Measurements from ENCODE around the gene RAPGEF1.

Gene RAPGEF1

DNA sequence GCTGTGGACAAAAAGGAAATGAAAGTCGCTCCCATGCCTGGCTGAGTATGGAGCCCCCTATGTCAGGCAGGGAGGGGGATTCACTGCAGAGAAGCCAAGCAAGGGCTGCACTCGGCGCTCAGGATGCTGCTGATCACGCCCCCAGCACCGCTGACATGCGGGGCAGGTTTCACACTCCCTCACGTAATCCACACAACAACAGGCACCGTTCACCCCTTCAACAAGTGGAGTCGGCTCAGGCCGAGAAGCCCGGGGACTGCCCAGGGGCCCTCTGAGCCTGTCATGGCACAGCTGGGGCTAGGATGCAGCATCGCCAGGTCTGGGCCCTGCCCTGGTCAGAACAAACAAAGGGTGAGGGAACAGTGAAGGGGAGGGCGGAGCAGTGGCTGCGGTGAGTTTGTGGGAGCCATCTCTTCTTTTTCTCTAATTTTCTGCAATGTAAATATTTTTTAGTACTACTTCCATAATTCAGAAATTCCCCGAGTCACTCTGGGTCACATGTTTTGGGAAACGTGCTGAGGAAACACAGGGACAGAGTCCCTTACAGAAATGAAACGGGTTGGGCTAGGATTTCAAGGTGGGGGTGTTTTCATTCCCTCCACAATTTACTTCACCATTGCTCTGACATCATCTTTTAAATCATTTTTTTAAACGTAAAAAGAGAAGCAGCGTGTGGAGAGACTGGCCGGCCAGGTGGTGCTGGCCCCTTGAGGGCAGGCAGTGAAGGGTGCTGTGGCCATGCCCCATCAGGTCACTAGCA is 144.8 kb downstream of the RAPGEF1 start:
- no peak for DNase-seq

- DNase-seq: no peak
Measured at GRCh38 chr9:131593936-131594665, 145.8 kb downstream of the RAPGEF1 start.

DNA sequence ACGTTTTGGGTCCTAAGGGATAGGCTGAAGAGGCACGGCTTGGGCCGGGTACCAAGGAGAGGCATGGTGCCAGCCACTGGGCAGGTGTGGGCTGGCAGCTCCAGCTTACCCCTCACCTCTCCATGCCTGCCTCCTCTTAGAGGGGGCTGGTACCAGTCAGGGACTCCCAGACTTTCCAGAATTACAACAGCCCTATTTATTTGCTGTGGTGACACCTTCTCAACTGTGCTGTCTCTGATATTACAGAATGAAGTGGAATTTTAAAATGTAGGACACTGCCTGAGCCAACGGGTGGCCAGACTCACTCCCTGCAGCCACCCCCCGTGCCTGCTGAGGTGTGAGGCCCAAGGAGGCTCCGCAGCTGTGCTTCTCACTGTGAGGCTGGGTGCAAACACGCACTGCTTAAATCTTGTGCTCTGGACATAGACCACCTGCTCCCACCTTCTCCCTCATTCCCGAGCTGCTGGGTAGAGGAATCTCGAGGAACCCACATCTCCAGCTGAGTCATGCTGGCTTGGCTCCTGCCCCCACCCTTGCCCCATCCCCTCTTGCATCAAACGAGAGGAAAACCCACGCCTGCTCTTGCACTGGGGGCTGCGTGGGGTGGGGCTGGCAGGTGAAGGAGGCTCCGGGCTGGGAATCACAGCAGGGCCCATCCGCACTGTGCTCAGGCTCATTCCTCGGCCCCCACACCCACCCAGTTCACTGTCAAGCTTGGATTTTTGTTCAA is 146.6 kb downstream of the RAPGEF1 start:
- DNase-seq: no peak

DNA sequence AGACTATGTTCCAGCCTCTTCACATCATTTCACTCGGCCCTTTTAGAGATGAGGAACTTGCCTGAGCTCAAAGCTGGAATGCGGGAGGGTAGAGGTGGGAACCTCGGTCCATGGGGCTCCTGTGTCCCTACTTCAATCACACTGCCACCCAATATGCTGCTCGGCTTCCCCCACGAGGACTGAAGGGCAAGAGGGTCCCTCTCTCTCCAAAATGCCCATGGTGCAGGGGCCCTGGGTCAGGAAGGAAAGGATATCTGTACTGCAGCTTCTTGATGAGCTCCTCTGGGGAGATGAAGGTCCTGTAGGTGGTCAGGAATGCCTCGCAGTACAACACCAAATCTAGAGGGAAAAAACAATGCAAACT is 148.0 kb downstream of the RAPGEF1 start:
- no peak for DNase-seq

DNA sequence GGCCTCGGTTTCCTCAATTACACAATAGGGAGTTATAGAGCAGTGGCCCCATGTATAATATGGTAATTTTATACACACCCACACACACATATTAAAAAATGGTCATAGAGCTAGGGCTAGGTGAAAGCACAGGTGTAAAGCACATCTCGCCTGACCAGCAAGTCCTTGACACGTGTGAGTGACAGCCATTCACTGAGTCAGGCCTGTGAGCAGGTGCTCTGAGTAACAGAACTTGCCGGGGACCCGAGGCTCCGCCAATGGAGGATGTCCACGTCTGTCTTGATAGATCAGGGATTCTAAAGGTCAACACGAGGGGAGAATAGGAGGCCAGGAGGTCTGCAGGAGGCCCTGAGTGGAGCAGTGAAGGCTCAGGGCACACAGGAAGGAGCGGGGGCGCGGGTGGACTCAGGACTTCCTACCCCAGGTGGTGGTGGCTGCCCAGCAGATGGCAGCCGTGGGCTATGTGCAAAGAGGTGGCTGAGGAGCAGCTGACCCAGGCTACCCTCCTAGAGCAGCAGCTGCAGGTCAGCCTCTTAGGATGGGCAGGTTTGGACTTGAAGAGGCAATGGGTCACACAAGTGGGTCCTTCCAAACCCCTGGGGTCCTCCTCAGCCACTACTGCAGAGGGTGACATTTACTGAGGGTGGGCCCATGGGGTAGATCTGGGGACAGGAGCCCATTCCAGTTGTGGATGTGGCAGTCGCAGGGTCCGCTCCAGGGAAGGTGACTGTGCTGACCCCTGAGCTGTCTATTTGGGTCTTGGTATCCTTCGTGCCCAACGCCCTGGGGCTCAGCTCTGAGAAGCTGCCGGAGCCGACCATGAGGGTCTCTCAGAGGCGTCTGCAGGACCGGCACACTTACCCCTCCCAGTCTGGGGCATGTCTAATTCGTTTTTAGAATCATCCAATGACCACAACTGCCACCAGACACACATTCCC is 148.7 kb downstream of the RAPGEF1 start:
- peak; percentile 60 for DNase-seq

- no peak for DNase-seq
Measured at GRCh38 chr9:131590449-131590848, 149.4 kb downstream of the RAPGEF1 start.

DNA sequence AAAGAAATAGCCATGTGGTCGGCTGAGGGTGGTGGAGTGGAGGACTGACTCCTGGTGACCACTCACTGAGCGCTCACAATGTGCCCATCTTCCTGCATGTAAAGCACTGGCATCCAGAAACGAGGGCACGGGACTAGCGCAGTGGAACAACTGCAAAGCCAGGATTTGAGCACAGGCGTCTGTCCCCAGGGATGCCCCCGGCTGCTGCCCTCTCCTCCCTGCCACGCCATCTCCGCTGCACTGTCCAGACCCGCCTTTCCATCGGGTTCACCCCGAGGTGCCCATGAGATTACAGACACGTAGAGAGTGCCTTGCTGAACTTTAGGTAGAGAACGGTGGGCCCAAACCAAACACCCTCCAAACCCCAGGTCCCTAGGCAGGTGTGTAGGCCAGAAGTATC is 149.9 kb downstream of the RAPGEF1 start:
- no peak for DNase-seq

GRCh38 chr9:131589124-131589711 is 150.7 kb downstream of the RAPGEF1 start:
- DNase-seq: no peak

- no peak for DNase-seq
Measured at GRCh38 chr9:131588396-131588795, 151.5 kb downstream of the RAPGEF1 start.

- DNase-seq: no peak
Measured at GRCh38 chr9:131587906-131588305, 152.0 kb downstream of the RAPGEF1 start.

DNA sequence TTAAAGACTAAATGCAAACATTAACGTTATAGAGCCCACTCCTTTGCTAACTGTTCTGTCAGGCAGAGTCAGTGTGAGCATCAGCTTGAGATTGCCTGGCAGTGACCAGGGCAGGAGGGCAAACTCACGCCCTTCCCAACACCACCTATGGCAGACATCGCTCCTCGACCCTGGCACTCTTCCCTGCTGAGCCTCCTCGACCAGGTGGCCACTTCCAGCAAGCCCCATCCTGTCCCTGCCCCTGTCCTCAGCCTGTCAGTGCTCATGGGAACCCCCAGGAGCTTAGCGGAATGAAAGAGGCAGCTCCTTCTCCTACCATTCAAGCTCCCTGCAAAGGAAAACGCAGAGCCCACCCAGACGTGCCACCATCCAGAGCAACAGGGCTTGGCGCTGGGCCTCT is 152.5 kb downstream of the RAPGEF1 start:
- no peak for DNase-seq

GRCh38 chr9:131585375-131585774 is 154.5 kb downstream of the RAPGEF1 start:
- no peak for DNase-seq

- DNase-seq: no peak
Measured at GRCh38 chr9:131584858-131585257, 155.0 kb downstream of the RAPGEF1 start.

DNA sequence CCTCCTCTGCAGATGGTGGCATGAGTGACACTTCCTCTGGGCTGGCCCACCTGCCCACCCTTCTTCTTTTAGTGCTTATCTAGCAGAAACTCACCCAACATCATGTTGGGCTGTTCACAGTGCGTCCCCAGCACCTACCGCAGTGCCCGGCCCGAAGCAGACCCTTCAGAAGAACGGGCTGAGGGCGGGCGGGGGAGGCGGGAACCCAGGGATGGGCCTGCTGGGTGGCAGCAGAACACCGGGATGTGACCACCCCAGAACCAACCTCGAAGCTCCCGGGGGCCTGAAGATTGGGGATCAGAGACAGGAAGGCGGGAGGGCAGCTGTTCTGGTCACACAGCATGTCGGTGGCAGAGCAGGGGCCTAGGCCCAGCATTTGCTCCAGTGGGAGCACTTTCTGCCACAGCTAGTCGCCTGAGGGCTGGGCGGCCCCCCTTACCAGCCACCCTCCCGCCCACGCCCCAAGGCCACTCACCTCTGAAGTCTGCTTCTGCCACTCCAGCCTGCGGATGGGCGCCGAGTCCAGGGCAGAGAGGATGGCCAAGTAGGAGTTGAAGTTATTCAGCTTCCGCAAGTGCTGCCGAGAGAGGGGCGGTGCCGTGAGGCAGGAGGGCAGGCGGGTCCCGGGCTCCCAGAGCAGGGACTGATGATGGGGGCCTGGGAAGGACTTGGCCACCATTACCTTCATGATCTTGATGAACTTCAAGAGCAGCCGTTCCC is 155.9 kb downstream of the RAPGEF1 start:
- no peak for DNase-seq

DNA sequence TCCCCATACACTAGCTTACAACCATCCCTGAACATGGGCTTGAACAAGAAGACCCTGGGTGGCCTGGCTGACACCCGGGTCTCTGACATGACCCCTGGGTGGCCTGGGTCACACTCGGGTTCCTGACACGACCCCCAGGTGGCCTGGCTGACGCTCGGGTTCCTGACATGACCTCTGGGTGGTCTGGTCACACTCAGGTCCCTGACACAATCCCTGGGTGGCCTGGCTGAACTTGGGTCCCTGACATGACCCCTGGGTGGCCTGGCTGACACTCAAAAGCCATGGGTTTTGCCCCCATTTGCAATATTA is 156.6 kb downstream of the RAPGEF1 start:
- DNase-seq: no peak

GRCh38 chr9:131582466-131583336 is 157.2 kb downstream of the RAPGEF1 start:
- no peak for DNase-seq

DNA sequence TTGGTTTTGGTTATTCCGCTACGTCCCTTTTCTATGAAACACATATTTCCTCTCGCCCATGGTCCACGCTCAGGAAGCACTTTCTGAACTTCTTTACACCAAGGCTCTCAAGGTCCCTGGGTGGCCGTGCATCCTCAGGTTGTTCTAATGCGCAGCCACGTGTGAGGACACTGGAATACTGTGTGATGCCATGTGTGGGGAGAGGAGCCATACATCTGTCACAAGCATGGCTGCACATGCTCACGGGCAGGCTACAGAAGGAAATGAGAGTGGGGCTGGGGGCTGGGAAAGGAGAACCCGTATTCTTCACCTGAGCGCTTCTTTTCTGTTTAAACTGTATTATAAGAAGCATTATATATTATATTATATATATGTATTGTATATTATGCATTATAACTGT is 157.8 kb downstream of the RAPGEF1 start:
- no peak for DNase-seq

- DNase-seq: no peak
Measured at GRCh38 chr9:131580358-131580757, 159.5 kb downstream of the RAPGEF1 start.

GRCh38 chr9:131579789-131580211 is 160.1 kb downstream of the RAPGEF1 start:
- no peak for DNase-seq

DNA sequence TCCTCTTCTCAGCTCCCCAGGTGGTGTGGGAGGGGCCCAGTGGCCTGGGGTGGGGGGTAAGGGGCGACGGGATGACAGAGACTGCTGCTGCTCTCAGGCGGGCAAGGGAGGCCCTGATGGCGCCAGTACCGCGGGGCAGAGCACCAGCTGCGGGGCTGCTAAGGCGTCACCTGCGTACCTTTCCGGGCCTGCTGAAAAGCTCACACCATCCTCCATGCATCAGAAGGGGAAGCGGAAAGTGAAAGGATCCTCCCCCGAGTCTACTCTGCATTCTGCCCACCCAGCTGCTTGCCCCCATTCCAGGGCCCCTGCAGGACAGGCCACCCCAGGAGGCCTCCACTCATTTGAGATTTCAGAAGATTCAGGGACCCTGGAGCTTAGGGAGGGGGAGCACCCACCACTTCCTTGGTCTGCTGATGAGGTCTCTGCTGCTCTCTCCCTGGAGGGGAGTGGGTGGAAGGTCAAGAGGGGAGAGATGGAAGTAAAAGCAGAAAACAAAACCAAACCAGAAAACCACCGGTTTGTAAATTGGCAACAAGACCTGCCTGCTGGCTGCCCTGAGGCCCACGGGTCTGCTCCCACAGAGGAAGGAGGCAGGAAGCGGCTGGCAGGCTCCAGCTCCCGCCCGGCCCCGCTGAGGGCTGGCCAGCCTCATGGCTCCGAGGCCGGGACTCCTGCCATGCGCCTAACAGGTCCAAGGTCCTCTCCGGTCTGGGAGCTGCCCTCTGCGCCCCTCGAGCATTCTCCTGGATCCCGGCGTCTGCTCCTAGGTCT is 161.0 kb downstream of the RAPGEF1 start:
- no peak for DNase-seq
